Activated gamma-delta T cell treated with anti-CD3 and anti-CD28 coated beads, Interleukin-2, amount 50 U/mL, for 16 hours (primary cell): Measurements from ENCODE around the gene STMP1.
"Not testable (repeated sequence)": the region's sequence is repeated elsewhere in the genome, so short reads cannot be mapped to it uniquely, and the experiment has no call there.

Experiments
- DNase-seq: peaks from one replicate; pipeline ENCODE4 v3.0.0-alpha.2; 2020; ENCODE audit warnings: low read depth

The STMP1 gene

DNA sequence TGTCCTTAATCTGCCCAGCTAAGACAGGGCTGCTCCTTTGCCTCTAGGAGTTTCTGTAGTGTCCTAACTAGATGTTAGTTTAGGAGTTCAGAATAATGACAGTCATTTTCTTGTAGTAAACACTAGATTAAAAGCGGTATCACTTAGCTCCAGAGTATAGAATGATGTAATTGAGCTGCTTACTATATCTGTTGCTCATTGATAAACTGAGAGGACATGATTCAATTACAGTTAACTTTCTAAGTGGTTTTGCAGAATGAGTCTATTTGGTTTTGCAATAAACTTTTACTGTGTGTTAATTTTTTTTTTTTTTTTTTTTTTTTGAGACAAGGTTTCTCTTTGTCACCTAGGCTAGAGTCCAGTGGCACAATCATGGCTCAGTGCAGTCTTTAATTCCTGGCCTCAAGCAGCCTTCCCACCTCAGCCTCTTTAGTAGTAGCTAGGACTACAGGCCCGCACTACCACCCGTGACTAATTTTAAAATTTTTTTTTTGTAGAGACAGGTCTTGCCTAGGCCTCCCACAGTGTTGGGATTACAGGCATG lies 1.8 kb downstream of the STMP1 start:
- no peak for DNase-seq

DNA sequence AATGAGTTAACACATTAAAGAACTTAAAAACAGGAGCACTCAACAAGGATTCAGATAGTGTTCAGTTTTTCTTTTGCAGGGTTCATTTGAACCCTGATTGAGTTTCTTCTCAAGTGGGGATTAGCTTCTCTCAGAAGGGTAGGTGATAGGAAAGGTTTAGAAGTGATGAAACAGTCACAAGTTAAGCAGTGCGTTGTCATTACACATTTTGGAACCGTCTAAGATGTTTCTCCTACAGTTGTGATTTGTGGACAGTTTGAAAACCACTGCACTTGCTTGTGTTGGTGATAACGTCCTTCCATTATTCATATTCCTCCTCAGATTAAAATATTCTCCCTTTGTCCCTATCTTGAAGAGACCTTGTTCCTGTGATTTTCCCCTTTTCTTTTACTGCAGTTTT lies 2.7 kb downstream of the STMP1 start:
- DNase-seq, result no peak

GRCh38 chr7:135666156-135666555 lies 3.8 kb downstream of the STMP1 start:
- DNase-seq, result no peak

DNA sequence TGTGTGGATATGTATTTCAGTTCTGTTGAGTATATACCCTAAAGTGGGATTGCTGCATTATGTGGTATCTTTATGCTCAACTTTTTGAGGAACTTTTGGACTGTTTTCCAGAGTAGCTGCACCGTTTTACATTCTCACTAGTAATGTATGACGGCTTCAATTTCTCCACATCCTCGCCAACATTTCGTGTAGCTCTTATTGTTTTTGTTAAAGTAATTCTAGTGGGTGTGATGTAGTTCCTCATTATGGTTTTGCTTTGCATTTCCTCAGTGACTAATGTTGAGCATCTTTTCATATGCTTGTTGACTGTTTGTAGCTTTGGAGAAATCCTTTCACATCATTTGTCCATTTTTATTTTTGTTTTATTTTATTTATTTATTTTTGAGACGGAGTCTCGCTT lies 4.5 kb downstream of the STMP1 start:
- no peak for DNase-seq

- DNase-seq, result not testable (repeated sequence)
These were observed 5.3 kb downstream of the STMP1 start for GRCh38 chr7:135667626-135668025.

- DNase-seq, result not testable (repeated sequence)
These were observed 6.6 kb downstream of the STMP1 start for GRCh38 chr7:135668852-135669395.

GRCh38 chr7:135669774-135670173 lies 7.5 kb downstream of the STMP1 start:
- DNase-seq, result no peak

GRCh38 chr7:135670179-135670578 lies 7.9 kb downstream of the STMP1 start:
- no peak for DNase-seq

DNA sequence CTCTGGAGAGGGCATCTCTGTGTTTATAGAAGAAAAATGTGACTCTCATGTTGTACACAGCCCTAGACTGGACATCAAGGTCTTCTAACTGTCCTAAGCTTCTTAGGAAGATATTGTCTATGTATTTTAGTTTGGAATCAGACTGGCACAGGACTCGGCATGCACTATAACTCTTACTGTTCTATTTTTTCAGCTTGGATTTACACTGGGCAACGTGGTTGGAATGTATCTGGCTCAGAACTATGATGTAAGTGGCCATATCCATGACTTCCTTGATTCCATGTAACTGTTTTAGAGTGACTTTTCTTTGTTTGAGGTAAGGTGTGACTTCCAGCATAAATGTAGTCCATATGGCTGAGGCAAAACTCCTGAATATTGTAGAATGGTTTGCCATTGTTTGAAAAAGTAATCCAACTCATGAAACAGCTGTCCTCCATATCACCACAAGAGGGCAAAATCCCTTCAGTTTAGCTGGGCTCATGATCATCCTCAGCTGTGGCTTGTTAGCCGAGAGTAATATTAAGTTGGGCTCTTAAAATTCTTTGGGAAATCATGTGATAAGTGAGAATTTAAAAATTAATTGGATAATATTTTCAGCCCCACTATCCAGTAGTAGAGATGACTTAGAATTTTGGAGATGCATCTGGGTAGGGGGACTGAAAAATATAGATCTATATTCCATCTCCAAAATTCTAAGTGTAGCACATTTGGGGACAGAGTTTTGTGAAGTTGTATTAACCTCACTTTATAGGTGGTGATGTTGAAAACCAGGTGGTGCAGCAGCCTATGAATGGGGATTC lies 10.4 kb downstream of the STMP1 start:
- DNase-seq, result no peak

- no peak for DNase-seq
These were observed 11.0 kb downstream of the STMP1 start for GRCh38 chr7:135673360-135673706.

GRCh38 chr7:135678612-135679575 lies 16.6 kb downstream of the STMP1 start:
- DNase-seq, result no peak

GRCh38 chr7:135681762-135682161 lies 19.4 kb downstream of the STMP1 start:
- DNase-seq, result no peak

GRCh38 chr7:135682191-135682590 lies 19.9 kb downstream of the STMP1 start:
- no peak for DNase-seq

DNA sequence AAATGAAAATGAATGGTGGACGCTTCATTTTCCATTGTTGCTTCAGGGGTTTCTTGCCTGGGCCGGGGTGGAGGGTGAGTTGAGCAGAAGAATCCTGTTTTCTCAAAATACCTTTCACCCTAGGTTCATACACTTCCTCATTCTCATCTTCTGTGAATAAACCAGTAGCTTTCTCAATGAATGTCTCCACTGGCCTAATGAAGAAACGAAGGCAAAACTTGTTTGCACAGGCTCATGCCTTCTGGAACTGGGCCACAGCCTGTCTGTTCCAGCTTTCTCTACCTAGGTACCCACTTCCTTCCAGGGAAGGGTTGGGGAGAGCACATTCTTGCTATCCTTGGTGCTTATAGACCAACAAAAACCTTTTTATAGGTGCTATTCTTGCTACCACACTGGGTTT lies 21.3 kb downstream of the STMP1 start:
- no peak for DNase-seq

- DNase-seq, result no peak
These were observed 21.8 kb downstream of the STMP1 start for GRCh38 chr7:135684136-135684535.

DNA sequence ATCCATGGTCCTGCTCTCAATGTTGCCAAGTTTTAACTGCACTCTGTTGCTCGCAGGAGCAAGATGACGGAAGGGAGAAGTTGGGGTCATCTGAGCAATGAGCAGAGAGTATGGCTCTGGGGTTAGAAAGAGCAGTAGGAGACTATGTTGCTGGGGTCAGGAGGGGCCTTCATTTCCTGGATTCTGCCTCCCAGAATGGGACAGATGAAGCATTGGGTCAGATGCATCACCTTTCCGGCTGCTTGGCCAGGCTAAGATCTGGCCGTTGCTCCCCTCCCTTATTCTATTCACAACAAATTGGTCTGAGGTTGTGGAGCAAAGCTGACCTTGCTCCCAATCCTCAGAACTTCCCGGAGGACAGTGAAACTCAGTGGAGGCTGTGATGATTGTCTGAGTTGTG lies 22.4 kb downstream of the STMP1 start:
- DNase-seq, result no peak

DNA sequence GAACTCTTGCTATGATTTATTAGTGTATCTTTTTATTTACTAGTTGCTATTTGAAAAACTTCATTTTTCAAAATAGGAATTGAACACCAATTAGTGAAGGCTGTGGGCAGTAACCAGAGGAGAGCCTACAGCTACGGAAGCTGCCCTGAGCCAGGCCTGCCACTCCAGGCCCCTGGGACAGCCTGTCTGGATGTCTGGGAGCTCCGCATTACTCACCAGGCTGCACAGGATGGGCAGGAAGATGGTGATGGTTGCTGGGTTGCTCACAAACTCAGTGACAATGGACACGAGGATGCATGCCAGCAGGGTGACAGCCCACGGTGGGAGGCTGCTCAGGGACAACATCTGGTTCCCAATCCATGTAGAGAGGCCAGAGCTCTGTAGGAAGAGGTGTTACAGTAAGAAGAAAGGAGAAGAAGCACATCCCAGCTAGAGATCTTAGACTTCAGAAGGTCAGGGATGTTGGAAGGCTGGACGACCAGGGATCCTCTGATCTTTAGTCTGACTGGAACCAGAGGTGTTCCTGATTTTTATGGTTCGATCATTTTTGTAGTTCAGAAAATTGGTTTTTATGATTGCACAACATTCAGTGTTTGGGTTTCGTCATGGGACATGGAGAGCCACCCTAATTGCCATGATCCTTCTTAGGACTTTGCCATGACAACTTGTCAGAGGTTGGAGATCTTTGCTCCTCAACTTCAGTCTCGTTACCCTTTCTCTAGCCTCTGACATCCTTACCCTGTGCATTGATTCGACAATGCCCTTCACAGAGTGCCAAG lies 23.2 kb downstream of the STMP1 start:
- no peak for DNase-seq

DNA sequence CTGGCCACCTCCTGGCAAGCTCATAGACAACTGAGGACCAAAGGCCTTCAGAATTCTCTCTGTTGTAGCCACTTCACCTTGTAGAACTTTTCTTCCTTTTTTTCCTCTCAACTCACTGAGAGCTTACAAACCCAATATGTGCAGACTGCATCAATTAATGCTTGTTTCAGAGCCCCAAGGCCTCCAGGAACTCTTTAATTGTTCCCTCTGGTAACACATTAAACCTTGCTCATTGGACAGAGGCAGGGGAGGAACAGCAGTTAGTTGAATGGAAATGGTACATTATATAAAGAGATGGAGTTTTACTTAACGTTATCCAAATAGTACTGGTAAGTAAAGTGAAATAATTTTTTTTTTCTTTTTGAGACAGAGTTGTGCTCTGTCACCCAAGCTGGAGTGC lies 25.2 kb downstream of the STMP1 start:
- no peak for DNase-seq

- no peak for DNase-seq
These were observed 28.3 kb downstream of the STMP1 start for GRCh38 chr7:135690566-135690965.

- no peak for DNase-seq
These were observed 29.7 kb downstream of the STMP1 start for GRCh38 chr7:135692055-135692454.

- not testable (repeated sequence) for DNase-seq
These were observed 30.3 kb downstream of the STMP1 start for GRCh38 chr7:135692606-135693005.

DNA sequence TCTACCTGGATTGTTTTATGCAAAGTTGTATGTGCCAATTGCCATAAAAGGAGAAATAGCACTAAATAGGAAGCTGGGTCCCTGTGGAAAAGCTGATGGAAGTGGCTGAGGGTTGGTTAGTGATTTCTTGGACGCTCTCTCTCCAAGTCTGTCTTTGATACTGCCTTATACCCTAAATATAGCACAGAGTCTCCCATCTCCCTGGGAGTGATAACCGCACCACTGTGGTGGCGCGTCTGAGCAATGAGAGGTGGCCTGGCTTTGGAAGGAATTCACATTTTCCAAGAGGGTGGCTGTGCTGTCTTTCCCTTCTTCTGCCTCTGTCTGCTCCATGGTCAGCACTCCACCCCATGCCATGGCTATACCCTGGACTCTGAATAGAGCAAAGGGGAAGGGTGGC lies 31.2 kb downstream of the STMP1 start:
- no peak for DNase-seq
